ENCODE data around the gene TTC9B.

Gene TTC9B

DNA sequence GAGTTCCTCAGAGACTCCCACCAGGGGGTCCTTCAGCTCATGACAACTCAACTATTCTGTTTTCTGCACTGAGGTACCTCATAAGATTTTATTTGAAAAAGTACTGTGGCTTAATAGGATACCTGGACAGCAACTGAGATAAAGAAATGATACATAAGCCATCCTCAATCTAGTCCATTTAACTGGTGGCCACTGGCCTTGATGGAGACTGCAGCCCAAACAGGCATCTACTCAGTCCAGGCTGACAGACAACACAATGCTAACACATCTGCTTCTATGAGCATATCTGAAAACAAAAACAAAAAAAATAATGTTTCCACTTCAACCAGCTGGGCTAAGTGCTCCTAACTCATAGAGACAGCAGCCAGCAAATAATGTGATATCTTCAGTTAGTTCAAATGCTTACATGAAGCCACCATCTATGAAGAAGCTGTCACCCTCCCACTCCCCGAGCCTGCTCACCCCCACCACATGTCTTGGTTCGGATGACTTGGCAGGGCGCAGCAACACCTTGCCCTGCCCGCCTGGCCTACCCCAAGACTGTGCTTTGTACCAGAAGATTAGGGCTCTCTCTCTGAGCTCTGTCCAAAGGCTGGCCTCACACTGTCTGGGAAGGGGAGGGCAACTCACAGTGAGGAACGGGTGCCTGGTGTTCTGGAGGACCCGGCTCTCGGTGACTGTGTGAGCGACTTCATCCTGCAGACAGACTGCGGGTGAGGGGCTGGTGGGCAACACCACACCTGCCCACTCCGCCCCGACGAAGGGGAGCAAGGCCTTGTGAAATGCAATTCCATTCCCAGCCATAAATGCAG lies 21.4 kb upstream of the TTC9B start:
- TF ChIP-seq CTCF (IDR thresholded peaks at IDR 0.05; ENCODE audit: borderline replicate concordance, control extremely low read depth, extremely low read depth, insufficient read depth, missing control alignments), result no peak
- in situ Hi-C loops (cut with MboI; ENCODE audit: low sequenced_read_pairs, unreplicated experiment), result loop anchor here (25.0 kb wide), 1 partner anchor 352 kb away; no protein-coding TSS in a partner anchor
- no peak for DNase-seq (ENCODE audit: low spot score)

DNA sequence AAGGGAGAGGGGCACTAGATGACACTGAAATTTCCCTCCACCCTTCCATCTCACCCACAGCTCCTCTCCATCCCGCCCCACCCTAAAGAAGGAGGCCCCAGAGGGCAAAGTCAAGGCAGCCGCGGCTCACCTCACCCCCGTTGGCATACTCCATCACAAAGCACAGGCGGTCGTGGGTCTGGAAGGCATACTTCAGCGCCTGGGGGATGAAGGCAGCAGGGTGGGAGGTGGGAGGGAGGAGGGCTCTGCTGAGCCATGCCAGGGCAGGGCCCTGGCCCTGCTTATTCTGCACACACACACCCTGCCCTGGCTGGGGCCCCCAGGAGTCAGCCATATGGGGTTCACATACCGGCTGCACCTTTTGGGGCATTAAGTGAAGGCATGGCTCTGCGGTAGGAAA lies 20.6 kb upstream of the TTC9B start:
- DNase-seq (ENCODE audit: low spot score), result no peak
- in situ Hi-C loops (cut with MboI; ENCODE audit: low sequenced_read_pairs, unreplicated experiment), result loop anchor here (25.0 kb wide), 1 partner anchor 351 kb away; no protein-coding TSS in a partner anchor
- TF ChIP-seq CTCF (IDR thresholded peaks at IDR 0.05; ENCODE audit: borderline replicate concordance, control extremely low read depth, extremely low read depth, insufficient read depth, missing control alignments), result no peak

GRCh38 chr19:40237791-40238190 lies 19.6 kb upstream of the TTC9B start:
- in situ Hi-C loops (cut with MboI; ENCODE audit: low sequenced_read_pairs, unreplicated experiment), result loop anchor here (25.0 kb wide), 1 partner anchor 350 kb away; no protein-coding TSS in a partner anchor
- TF ChIP-seq CTCF (IDR thresholded peaks at IDR 0.05; ENCODE audit: borderline replicate concordance, control extremely low read depth, extremely low read depth, insufficient read depth, missing control alignments), result no peak
- DNase-seq (ENCODE audit: low spot score), result no peak

DNA sequence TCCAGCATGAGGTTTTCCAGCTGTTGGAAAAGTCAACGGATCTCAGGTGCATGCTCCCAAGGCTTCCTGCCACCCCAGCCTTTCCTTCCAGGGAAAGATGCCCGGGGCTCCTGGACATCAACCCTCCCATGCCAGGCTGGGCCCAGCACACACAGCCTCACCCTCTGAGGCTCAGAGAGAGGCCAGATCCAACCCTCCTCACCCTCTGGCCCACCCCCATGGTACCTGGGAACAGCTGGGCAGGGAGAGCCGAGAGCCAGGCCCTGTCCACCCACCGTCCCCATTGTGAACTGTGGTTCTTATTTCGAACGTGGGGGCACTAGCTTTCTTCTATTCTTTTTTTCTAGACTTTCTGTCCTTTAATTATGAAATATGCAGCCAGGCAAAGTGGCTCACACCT lies 18.2 kb upstream of the TTC9B start:
- TF ChIP-seq CTCF (IDR thresholded peaks at IDR 0.05; ENCODE audit: borderline replicate concordance, control extremely low read depth, extremely low read depth, insufficient read depth, missing control alignments), result no peak
- in situ Hi-C loops (cut with MboI; ENCODE audit: low sequenced_read_pairs, unreplicated experiment), result loop anchor here (25.0 kb wide), 1 partner anchor 349 kb away; no protein-coding TSS in a partner anchor
- no peak for DNase-seq (ENCODE audit: low spot score)

DNA sequence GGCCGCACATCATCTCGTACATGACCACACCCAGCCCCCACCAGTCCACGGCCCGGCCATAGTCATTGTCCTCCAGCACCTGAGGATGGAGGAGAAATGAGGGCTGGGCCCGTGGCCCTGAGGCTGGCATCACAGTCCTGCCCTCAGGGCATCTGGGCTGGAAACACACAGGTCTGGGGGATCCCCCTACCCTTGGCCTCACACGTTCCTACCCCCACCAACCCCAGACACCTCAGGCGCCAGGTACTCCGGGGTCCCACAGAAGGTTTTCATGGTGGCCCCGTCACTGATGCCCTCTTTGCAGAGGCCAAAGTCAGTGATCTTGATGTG lies 17.8 kb upstream of the TTC9B start:
- in situ Hi-C loops (cut with MboI; ENCODE audit: low sequenced_read_pairs, unreplicated experiment), result loop anchor here (25.0 kb wide), 1 partner anchor 349 kb away; no protein-coding TSS in a partner anchor
- no peak for TF ChIP-seq CTCF (IDR thresholded peaks at IDR 0.05; ENCODE audit: borderline replicate concordance, control extremely low read depth, extremely low read depth, insufficient read depth, missing control alignments)
- no peak for DNase-seq (ENCODE audit: low spot score)

- TF ChIP-seq CTCF (IDR thresholded peaks at IDR 0.05; ENCODE audit: borderline replicate concordance, control extremely low read depth, extremely low read depth, insufficient read depth, missing control alignments), result no peak
- in situ Hi-C loops (cut with MboI; ENCODE audit: low sequenced_read_pairs, unreplicated experiment), result loop anchor here (25.0 kb wide), 1 partner anchor 348 kb away; no protein-coding TSS in a partner anchor
- DNase-seq (ENCODE audit: low spot score), result no peak
These were observed 17.2 kb upstream of the TTC9B start for GRCh38 chr19:40235238-40236025.

Measured in GM13976 (cell line).